Stimulated activated CD8-positive, alpha-beta memory T cell treated with anti-CD3 and anti-CD28 coated beads, Interleukin-15, amount 100 ng/mL, for 1 hour (primary cell): ENCODE results near the gene NCR3LG1.

Experiments used
- DNase-seq: peaks from one replicate; pipeline ENCODE4 v3.0.0-alpha.2; 2020; ENCODE audit warnings: low read depth

Gene NCR3LG1, protein sequence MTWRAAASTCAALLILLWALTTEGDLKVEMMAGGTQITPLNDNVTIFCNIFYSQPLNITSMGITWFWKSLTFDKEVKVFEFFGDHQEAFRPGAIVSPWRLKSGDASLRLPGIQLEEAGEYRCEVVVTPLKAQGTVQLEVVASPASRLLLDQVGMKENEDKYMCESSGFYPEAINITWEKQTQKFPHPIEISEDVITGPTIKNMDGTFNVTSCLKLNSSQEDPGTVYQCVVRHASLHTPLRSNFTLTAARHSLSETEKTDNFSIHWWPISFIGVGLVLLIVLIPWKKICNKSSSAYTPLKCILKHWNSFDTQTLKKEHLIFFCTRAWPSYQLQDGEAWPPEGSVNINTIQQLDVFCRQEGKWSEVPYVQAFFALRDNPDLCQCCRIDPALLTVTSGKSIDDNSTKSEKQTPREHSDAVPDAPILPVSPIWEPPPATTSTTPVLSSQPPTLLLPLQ

DNA sequence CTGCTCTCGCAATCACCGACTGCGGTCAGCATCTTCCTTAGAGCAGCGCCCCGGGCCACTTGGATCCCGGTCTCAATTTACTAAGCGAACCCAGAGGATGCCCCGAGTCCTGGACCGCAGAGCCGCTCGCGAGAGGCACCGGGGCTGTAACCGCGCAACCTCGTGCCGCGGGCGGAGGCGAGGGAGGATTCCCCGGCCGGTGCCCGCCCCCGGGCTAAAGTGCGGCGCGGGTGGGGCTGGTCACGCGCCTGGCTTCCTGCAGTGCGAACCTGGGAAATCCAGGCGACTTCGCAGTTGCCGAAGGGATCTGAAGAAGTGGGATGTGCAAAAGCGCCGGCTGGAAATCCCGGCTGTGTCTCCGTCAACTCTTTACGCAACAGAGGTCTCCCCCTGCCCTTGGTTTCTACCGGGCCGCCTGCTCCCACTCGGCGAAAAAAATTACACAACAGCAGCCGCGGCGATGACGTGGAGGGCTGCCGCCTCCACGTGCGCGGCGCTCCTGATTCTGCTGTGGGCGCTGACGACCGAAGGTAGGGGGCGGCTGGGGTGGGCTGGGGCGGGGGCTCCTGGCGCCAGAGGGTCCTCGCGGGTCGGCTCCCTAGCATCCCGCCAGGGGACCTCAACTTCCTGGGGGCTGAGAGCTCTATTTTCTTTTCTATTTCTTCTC lies at the start of gene NCR3LG1:
TSS of gene NCR3LG1 (plus strand) at position 291 of the 667 bp plus-strand sequence. CDS start at position 461, 170 bp downstream.
- peak; percentile 22 for DNase-seq

DNA sequence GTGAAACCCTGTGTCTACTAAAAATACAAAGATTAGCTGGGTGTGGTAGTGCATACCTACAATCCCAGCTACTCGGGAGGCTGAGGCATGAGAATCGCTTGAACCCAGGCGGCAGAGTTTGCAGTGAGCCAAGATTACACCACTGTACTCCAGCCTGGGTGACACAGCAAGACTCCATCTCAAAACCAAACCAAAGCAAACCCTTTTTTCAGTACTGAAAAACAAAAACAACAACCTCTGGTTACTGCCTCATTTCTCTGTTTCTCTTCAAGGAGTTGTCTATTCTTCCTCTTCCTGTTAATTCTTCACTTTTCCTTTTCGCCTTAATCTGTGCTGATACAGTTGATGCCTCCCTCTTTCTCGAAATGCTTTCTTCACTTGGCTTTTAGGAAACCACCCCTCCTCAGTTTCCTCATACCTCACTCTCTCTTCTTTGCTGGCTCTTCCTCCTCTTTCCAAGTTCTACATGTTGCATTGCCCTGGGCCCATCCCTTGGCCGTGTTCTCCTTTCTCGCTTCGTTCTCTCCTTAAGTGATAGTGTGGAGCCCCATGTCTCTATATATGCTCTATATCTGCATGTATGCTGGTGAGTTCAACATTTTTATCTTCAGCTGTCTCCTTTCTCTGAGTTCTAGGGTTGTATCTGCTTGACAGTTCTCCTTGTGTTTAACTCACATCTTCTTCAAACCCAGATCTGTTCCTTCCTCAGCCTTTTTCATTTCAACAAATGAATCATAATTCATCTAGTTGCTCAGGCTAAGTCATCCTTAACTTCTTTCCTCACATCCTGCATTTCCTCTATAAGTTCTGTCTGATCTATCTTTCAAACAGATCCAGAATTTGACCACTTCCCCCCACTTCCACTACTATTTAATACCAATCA lies 38.0 kb upstream of the NCR3LG1 start:
- no peak for DNase-seq

GRCh38 chr11:17314232-17314547 lies 37.4 kb upstream of the NCR3LG1 start:
- DNase-seq = no peak

DNA sequence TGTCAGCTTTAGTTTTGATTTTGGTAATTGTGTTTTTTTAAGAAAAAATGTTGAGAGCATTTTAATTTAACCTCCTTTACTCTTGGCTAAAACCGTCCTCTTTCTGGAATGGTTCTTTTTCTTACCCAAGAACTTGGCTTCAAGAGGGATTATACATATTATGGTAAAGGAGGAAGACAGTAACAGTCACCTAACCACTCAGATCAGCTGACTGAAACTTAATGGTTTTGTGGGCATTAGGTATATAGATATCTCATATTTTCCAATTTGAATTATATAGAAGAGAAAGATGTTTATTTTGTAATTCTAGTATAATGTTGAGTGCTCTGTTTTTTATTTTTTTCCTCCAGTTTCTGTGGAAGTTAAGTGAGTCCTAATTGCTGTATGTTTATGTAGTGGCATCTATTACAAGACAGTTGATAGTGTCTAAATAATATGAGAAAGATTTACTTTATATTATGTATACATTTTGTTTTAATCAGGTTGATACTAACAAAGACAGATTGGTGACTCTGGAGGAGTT lies 36.6 kb upstream of the NCR3LG1 start:
- no peak for DNase-seq

GRCh38 chr11:17328871-17329494 lies 22.6 kb upstream of the NCR3LG1 start:
- no peak for DNase-seq

DNA sequence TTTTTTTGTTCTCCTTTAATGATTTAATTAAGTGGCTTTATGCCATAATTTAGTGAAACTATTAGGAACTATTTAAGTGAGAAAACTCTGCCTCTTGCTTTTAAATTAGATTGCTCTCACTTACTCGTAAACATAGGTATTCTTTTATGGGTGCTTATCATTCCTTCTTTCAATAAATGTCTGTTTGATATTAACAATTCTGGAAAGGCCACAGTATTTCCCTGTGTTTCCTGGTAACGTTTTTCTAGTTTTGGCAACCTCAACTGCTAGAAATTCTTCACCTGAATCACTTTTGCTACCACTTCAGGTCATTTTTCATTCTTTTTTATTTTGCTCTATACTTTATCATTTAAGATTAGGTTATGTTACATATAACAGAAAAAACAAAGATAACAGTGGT lies 19.9 kb upstream of the NCR3LG1 start:
- DNase-seq = no peak

DNA sequence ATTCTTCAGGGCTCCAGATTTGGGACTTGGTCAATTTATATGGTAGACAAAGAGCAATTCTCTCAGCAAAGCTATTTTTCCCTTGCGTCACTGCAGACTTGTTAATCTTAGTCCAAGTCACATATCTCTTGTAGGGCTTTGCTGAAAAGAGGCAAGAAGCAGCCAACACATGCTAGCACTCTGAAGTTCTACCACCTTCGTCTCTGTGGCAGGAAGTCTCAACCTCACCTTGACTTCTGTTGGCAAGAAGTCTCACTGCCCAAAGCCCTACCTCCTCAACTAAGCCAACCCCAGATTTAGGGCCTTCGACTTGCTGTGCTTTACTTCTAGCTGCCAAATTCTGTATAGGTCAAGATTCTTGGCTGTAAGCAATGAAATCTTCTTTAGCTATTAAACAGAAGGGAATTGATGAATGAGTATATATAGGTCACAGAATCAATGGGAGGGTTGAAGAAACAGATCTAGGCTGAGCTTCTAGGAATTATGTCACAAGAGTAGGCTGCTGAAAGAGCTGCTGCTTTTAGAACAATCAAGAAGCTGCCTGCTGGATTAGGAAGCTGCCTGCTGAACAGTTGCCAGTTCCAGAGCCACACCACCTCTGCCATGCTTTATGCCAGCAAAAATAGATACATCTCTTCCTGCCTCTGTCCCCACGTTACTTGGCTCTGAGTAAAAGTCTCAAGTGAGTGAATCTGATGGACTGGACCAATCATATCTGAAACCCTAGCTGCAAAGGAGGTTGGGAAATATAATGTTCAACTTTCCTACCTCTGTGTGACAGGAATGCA lies 17.6 kb upstream of the NCR3LG1 start:
- no peak for DNase-seq

GRCh38 chr11:17343257-17343656 lies 8.3 kb upstream of the NCR3LG1 start:
- DNase-seq = no peak

DNA sequence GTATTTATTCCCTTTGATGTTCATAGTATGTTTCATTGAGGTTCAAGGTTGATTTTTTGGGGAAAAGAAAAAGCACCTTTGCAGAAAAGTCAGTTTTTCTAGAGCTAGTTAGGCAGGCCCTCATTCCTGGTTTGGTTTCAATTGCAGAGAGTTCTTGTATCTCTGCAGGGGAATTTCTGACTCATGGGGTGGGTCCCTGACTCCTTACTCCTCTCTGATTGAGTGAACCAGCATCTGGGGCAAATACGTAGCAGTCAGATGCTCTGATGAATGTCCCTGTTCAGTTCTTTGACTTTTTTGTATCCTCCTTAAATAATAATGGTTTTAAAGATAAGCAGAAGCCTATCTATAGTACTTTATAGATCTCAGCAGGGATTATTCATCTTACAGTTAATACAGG lies 7.7 kb upstream of the NCR3LG1 start:
- no peak for DNase-seq

- no peak for DNase-seq
Observed at GRCh38 chr11:17347676-17348075, 3.9 kb upstream of the NCR3LG1 start.

DNA sequence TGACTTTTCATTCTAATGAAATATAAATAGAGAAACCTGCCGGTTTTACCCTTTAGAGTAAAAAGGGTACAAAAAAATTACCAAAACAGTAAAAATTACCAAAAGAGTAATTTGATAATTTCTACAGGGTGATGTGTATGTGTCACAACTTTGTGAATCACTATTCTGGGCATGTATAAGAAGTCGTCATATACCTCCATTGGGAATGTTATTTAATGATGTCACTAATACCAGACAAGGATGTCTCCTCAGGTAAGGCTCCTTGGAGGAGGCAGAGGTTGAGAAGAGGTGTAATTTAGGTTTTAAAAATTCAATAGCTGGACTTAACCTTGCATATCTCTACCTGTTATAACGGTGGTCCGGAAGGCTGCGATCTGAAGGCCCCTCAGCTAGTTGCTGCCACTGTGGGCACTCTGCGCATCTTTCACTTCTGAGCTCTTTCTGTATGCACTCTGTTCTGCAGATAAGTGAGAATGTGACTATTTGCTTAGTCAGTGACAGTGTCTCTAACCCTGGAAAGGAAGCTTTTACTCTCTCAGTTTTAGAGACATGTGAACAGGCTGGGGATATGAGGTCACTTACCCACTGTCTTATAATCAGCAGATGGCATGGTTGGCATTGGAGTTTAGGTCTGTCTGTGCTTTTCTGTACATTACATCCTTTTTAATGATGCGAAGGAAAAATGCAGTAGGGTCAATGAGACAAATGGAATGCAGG lies 987 bp upstream of the NCR3LG1 start:
- DNase-seq = no peak

GRCh38 chr11:17351172-17351509 lies 459 bp upstream of the NCR3LG1 start:
- DNase-seq = no peak

GRCh38 chr11:17352950-17353820 lies 1.6 kb downstream of the NCR3LG1 start:
- no peak for DNase-seq

DNA sequence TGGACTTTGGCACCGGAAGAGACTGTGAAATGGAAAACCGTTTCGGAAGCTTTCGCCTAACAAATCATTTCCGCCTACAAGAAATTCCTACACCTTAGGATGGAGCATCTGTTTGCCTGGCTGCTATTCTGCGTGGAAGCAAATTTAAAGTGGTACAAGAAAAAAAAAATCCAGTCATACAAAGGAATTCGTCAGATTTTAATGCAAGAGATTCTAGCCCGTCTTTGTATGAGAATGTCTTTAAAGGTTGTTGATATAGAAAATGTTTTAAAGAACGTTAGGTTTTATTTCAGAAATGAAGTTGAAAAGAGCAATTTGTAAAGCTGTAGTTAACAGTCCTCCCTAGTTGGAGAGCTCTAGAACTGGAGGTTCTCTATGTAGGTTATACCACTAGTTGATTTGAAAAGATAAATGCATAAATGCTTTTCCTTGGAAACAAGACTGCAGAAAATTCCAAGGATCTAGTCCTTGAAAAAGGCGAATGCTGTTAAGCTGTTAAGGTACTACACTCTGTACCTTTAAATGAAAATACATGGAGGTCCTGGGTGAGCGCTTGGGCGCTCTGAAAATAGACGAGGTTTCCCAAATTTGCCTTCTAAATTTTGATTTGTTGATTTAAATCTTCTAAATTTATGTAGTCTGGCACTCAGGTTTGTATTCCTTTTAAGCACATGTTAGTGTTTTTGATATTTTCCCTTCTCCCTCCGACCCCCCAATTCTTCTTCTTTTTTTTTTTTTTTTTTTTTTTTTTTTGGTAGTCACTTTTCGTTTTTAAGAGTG lies 2.4 kb downstream of the NCR3LG1 start:
- DNase-seq = no peak

DNA sequence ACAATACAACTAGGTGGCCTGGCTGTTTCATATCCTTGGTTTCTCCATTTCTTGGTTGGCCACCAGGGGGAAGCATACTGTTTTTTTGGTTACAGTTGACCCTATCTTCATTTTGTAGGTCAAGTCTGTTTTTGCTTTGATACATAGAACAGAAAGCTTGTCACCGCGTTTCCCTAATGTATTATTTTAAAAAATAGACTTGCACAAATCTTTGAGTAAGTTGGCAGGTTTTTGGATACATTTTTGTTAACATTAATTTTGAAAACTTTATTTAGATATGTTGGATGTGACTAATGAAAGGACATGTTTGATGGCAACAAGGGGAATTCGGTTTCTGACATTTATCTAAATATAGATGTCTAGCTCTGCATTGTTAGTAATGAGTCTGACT lies 3.0 kb downstream of the NCR3LG1 start:
- DNase-seq = peak; percentile 41

DNA sequence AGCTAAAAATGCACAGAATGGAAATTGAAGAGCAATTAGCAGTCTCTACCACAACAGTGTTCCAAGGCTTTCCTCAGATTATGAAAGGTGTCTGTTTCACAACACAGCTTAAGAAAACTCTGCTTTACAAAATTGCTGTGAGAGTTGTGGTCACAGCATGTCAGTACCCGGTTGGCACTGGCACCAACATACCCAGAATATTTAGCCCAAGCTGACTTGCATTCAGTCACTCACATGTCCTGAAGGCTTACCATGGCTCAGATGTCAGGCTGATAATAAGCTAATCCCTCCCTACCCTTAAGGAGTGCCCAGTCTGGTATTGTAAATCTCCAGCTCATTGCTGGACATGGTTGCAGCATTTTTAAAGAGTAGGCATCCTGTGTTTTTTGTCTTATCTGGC lies 14.9 kb downstream of the NCR3LG1 start:
- DNase-seq = no peak

GRCh38 chr11:17368551-17368950 lies 17.0 kb downstream of the NCR3LG1 start:
- DNase-seq = no peak

DNA sequence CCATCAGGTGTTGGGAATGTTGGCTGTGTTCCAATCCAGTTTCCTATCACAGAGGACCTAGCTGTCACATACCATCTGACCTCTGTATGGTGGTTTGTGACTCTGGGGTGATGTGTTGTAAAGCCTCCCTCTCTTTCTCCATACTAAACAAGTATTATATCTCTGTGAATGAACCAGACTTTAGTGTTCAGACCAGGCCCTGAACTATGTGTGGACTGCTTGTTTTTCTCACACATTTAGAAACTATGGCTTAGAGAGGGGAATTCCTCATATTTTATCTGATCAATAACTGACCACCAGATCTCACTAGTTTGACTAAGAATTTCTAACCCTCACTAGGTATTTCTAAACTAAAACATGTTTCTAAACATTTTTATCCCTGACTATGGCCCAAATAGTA lies 17.5 kb downstream of the NCR3LG1 start:
- no peak for DNase-seq
